ENCODE results near the gene GORASP1. TPM values are rescaled to one million over a fixed set of nuclear protein-coding genes. Genes with fewer than 3 reads are reported as not detected.

The GORASP1 gene
- total and polyA plus RNA-seq, 2 experiments from 2014 or later, result 10.3 to 38.3 TPM

- Histone ChIP-seq H3K27me3 (ENCODE audit: insufficient read depth) (no peaks in the 10 kb centered on the region), H3K4me1 (ENCODE audit: insufficient read depth) (peaks cover 55% of the 10 kb centered on the region), H3K4me2 (peak overlapping the region; percentile 75), H2AFZ (no peak overlapping the region), H3K27ac (ENCODE audit: low read depth) (no peak overlapping the region), H3F3A (replicated peaks; ENCODE audit: low read depth) (peaks cover 11% of the 10 kb centered on the region), H3K36me3 (ENCODE audit: insufficient read depth) (peaks cover 14% of the 10 kb centered on the region; the same call in 1 of the 2 replicates), H3K9me2 (ENCODE audit: insufficient read depth) (no peaks in the 10 kb centered on the region), H3K4me3 (peak overlapping the region; percentile 33; the same call in 1 of the 2 replicates), H3K79me2 (replicated peaks; ENCODE audit: insufficient read depth) (peaks cover 46% of the 10 kb centered on the region), H4K20me1 (replicated peaks; ENCODE audit: insufficient read depth) (peaks cover 7% of the 10 kb centered on the region)
- Mint-ChIP-seq H3K36me3 (ENCODE audit: low read depth) (peaks cover 37% of the 10 kb centered on the region), H3K27me3 (ENCODE audit: insufficient read depth, low read depth, poor library complexity) (peaks cover 29% of the 10 kb centered on the region), H3K4me3 (peak overlapping the region; percentile 19), H3K27ac (peak overlapping the region; percentile 86), H3K9me3 (no peaks in the 10 kb centered on the region; the same call in 2 of the 3 replicates), H3K4me1 (peaks cover 66% of the 10 kb centered on the region)
- ATAC-seq (no peak), DNase-seq (ENCODE audit: low spot score) (peak; percentile 61)
- TF ChIP-seq EZH2phosphoT487 (IDR thresholded peaks at IDR 0.05; ENCODE audit: unreplicated experiment), result no peak
- no peak for TF ChIP-seq REST (IDR thresholded peaks at IDR 0.05; ENCODE audit: unreplicated experiment)
- TF ChIP-seq ETS1 (IDR thresholded peaks at IDR 0.05), result no peak
- TF ChIP-seq ZNF114 (CRISPR knock-in tag; IDR thresholded peaks at IDR 0.05), result no peak
- TF ChIP-seq STAT1 (IDR thresholded peaks at IDR 0.05; ENCODE audit: unreplicated experiment), result no peak
- no peak for TF ChIP-seq NANOG (IDR thresholded peaks at IDR 0.05; ENCODE audit: borderline replicate concordance)
- no peak for TF ChIP-seq POLR2AphosphoS5 (IDR thresholded peaks at IDR 0.05; ENCODE audit: low read depth)
- no peak for TF ChIP-seq ZNF462 (CRISPR knock-in tag; IDR thresholded peaks at IDR 0.05)
- no peak for TF ChIP-seq ZNF331 (CRISPR knock-in tag; IDR thresholded peaks at IDR 0.05; ENCODE audit: low read depth)
- TF ChIP-seq EZH2 (IDR thresholded peaks at IDR 0.05; ENCODE audit: low read depth, unreplicated experiment), result no peak
- no peak for TF ChIP-seq CREB1 (CRISPR knock-in tag; IDR thresholded peaks at IDR 0.05; ENCODE audit: low read depth)
- TF ChIP-seq CTCF (conservative IDR thresholded peaks at IDR 0.05; ENCODE audit: low read depth in 2 of 2), result no peak
- TF ChIP-seq JUNB (IDR thresholded peaks at IDR 0.05; ENCODE audit: unreplicated experiment), result no peak
These were observed 40.4 kb upstream of the GORASP1 start for GRCh38 chr3:39147711-39148434.
